ENCODE data around the gene NHLRC4.

Gene NHLRC4

DNA sequence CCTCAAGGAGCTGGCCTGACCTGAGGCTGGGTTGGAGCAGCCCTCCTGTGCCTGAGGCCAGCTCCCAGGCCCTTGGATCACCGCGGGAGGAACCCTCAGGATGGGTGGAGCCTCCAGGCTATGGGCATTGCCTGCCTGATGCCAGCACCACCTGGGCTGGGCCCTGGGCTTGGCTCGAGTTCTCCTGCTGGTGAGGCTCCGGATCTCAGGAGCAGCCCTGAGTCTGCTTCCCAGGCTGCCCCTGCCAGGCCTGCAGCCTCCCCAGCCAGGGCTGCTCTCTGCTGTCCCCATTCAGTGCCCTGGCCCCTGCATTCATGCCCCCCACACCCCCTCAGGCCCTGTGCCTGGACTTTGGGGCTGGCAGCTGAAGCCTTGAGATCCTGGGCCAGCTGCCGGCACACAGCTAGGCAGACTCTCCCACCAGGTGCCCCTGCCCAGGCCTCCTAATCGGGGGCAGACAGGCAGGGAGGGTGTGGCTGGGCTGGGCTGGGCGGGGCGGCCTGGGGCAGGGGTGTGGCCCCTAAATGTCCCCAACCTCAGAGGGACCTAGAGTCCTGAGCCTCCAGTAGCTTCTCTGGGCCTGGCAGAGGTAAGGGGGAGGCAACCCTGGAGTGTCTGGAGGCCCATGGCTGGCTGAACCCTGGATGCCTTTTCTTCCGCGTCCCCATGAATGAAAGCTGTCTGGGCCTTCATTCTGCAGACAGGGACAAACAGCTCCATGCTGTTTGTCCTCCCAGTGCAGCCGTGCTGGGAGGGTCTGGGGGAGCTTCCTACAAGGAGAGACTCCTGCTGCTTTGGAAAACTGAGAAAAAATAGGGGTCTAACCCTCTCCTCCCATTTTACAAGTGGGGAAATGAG, 1.8 kb downstream of the NHLRC4 start:
- DNase-seq: no peak

- DNase-seq: peak; percentile 66
Measured at GRCh38 chr16:569445-570254, 2.8 kb downstream of the NHLRC4 start, which contains the start of gene PIGQ. TSS of gene PIGQ (plus strand) at chr16:569968. CDS start at chr16:574075, 4,107 bp downstream.

GRCh38 chr16:572865-573650, 6.3 kb downstream of the NHLRC4 start:
- no peak for DNase-seq

GRCh38 chr16:574021-574760, 7.4 kb downstream of the NHLRC4 start:
- no peak for DNase-seq

DNA sequence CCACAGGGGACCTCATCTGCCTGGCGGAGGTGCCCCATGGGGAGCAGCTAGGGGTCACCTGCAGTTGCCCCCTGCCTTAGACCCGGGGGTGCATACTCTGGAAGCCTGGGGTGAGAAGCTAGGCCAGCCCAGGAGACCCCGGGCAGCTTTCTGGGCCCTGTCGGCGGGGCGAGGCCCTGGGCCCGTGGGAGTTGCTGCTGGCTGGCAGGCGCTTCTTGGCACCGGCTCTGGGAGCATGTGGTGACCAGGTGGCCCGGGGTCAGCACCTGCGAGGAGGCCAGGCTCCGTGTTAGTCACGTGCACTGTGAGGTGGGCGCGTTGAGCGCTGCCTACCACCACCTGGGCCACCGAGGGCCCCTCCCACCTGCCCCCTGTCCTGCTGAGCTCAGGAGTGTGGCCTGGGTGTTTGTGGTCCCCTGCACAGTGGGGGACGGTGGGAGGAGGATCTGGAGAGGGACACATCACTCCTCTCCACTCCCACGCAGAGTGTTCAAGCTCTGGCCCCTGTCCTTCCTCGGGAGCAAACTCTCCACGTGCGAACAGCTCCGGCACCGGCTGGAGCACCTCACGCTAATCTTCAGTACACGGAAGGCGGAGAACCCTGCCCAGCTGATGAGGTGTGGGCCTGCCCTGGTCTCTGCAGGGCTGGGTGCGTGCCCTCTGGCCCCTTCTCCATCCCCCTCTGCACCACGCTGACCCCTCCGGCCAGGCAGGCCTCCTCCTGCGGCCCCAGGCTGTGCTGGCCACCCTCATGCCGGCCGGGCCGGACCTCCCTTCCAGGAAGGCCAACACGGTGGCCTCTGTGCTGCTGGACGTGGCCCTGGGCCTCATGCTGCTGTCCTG, 8.8 kb downstream of the NHLRC4 start:
- no peak for DNase-seq

- no peak for DNase-seq
Measured at GRCh38 chr16:576197-576822, 9.5 kb downstream of the NHLRC4 start.

DNA sequence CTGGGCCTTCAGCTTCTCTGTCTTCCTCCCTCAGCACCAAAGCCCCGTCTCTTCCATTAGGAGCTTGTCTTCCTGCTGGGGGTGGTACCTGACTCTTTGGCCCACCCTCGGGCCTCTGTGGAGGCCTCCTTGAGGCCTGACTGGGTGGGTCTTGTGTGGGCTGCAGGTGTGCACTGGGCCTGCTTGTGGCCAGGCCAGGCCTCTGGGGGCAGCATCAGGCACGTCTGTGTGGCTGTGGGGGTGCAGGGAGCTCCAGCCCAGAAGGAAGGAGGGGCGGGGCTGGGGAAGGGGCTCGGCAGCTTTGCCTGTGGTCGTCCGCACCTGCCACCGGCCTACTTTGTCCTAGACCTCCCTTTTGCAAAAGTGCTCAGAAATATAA, 10.0 kb downstream of the NHLRC4 start:
- no peak for DNase-seq

DNA sequence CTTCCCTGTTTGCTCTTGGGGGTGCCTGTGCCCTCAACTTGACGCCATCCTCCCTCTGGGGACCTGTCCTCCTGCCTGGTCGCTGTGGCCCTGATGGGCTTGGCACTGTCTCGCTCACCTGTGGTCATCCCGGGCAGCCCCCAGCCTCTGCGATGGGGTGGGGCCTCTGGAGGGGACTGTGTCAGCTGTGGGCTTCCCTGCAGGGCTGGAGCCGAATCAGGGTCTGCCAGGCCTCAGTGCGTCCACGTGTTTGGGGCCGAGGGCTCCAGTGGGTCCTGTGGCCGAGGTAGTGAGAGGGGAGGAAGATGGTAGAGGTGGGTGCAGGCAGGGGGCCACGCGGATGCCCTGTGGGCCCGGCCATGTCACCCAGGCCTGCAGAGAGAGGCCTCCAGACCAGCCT, 11.0 kb downstream of the NHLRC4 start:
- DNase-seq: no peak

DNA sequence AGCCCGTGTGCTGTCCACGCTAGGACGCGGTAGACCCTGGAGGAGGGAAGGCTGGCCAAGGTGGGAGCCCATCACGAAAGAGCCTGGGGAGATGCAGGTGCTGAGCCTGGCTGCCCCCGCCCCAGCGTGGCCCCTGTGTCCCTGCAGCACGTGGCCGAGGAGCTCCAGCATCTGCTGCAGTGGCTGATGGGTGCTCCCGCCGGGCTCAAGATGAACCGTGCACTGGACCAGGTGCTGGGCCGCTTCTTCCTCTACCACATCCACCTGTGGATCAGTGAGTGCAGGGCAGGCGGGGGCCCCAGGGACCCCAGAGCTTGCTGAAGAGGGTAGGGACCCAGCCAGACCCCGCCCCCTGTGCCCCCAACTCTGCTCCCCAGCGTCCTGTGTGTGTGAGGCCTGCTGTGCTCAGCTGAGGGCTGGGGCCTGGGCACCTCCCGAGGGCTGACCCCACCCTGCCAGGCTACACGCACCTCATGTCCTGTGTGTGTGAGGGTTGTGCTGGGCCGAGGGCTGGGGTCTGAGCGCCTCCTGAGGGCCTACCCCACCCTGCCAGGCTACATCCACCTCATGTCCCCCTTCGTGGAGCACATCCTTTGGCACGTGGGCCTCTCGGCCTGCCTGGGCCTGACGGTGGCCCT, 11.5 kb downstream of the NHLRC4 start:
- no peak for DNase-seq

DNA sequence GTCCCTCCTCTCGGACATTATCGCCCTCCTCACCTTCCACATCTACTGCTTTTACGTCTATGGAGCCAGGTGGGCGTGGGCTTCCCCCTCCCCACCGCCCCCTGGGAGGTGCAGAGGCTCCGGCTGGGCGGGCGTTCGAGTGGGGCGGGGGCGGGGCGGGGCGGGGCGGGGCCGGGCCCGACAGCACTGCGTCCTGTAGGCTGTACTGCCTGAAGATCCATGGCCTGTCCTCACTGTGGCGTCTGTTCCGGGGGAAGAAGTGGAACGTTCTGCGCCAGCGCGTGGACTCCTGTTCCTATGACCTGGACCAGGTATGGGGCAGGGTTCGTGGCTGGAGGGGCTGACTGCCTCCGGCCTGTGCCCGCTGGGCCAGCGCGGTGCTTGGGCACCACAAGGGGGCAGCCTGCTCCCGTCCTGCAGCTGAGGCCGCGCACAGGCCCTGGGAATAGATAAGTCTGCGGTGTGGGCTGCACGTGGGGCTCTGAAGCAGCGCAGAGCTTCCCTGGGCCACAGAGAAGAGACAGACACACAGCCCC, 12.1 kb downstream of the NHLRC4 start:
- peak; percentile 70 for DNase-seq

GRCh38 chr16:580141-580945, 13.5 kb downstream of the NHLRC4 start:
- no peak for DNase-seq

DNA sequence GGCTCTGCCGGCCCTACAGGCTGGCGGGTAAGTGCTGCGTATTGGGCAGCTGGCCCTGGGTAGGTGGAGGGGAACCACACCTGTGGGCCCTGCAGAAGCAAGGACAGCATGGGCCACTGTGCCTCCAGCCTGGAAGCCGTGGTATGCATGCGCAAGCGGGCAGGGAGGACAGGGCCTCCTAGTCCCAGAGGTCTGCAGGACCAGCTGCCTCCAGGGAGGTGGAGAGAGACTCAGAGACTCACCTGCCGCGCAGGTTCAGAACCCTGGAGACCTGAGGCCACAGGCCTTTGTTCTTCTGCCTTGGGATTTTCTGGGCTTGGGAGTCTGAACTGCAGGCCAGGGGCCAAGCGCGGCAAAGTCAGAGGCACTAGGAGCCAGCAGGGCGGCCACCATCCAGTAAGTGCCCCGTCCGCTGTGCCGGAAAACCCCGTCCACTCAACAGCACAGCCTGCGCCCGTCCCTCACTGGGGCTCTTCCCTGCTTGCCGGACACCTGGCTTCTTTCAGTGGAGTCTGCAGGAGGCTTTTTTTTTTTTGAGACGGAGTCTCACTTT, 14.2 kb downstream of the NHLRC4 start:
- no peak for DNase-seq

DNA sequence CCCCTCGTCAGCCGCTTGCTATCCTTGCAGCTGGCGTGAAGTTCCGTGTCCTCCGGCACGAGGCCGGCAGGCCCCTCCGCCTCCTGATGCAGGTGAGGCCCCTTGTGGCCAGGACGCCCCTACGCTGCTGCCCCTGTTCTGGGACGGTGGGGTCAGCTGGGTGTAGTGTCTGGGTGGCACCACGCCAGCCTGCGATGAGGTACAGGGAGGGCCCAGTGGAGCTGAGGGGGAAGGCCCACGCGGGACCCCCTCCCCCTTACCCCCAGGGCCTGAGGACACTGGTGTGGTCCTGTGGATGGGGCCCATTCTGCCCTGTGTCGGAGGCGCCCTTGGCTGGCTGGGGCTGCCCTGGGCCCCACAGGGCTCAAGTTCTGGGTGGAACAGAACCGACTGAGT, 15.4 kb downstream of the NHLRC4 start:
- DNase-seq: no peak

DNA sequence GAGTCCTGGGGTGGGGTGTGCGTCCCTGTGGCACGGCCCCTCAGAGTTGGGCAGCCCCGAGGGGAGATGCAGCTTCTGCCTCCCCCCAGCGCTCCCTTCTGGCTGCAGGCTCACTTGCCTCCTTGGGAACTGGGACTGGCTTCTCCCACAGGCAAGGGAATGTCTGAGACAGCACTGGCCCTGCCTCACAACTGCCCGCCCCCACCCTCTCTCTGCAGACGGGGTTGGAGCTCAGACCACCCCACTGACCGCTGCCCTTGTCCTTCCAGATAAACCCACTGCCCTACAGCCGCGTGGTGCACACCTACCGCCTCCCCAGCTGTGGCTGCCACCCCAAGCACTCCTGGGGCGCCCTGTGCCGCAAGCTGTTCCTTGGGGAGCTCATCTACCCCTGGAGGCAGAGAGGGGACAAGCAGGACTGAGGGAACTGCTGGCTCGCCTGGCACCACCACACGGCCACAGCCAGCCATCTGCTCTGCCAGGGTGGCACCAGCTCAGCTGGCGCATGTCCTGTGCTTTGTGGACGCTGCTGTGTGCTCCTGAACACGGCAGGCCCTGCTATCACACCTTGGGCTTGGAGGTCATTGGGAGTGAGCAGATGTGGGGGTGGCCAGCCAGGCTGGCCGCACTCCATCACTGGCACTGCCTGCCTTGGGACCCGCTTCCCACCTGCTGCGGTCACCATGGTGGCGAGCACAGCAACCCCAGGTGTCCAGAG, 16.0 kb downstream of the NHLRC4 start:
- no peak for DNase-seq

- DNase-seq: no peak
Measured at GRCh38 chr16:583470-583814, 16.6 kb downstream of the NHLRC4 start.

DNA sequence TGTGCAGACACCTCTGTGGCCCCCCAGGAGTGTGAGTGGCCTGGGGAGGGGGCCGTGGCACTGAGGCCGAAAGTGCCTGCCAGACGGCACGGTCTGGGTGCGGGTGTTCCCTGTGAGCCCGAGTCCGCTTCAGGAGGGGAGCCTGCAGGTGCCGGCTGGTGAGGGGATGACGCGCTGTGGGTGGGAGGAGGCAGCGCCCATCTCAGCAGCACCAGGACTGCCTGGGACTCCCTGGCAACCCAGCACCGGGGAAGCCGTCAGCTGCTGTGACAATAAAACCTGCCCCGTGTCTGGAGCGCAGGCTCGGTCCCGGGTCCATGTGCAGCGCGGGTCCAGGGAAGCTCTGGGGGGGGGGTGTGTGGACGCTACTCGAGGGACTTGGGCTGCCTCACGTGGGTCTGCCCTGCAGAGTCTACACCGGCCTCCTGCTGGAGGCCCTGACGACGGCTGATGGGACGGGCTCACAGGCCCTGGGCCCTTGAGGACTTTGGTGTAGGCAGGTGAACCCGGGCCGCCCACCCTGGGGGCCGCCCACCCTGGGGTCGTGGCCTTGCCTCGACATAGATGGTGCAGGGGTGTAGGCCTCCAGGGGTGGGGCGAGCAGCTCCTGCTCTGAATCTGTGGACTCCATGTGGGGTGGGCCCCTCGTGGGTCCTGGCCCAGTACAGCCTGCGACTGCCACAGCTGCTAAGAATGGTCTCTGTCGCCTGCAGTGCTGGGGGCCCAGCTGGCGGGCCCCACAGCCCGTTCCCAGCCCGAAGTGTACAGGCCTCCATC, 17.2 kb downstream of the NHLRC4 start:
- DNase-seq: no peak

DNA sequence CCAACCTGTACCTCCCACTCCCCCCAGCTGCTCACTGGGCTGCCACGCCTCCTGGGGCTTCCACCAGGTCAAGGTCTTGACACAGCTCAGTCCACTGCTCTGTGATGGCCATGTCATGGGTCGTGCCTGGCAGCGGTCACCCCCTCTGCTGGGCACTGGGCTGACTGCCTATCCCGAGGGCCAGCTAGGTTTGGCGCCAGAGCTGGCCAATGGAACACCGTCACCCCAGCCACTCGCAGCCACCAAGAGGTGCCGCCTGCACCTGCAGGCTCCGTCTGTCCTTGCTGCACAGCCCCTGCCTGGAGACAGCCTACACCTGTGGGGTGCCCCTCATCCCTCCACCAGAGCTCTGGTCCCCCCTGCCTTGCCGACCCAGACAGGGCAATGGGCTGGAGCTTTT, 18.5 kb downstream of the NHLRC4 start:
- no peak for DNase-seq
